ENCODE data around the gene RPUSD2.

The RPUSD2 gene

DNA sequence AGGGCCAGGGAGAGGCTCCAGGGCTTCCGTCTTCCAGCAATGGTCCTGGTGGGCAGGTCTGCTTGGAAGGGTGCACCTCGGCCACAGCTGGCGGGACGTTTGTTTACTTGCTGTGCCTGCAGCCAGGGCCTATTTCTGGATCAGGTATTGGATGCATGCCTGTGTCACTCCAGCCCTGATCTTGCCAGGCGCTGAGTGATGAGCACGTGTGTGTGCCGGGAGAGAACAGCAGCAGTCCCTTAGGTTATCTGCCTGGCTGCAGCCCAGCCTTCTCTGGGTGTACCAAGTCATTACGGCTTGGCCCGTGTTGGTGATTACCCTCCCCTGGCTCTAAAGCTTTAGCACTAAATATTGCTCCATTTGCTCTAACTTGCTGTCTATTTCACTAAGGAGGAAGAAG is 19.2 kb upstream of the RPUSD2 start:
- no peak for DNase-seq (ENCODE audit: extremely low spot score)
- ChIA-PET CTCF (interaction anchor here (0.6 to 1.5 kb wide), 6 partner anchors 9 to 39 kb away, joined by 3 to 6 read pairs (median 4); partner anchors contain the start of gene CCDC32), POLR2A (interaction anchor here (0.5 to 1.3 kb wide), 4 partner anchors 15 to 40 kb away, joined by 3 to 8 read pairs (median 6); partner anchors contain the start of genes CCDC32 and RPUSD2)
- TF ChIP-seq, protein P1, sequence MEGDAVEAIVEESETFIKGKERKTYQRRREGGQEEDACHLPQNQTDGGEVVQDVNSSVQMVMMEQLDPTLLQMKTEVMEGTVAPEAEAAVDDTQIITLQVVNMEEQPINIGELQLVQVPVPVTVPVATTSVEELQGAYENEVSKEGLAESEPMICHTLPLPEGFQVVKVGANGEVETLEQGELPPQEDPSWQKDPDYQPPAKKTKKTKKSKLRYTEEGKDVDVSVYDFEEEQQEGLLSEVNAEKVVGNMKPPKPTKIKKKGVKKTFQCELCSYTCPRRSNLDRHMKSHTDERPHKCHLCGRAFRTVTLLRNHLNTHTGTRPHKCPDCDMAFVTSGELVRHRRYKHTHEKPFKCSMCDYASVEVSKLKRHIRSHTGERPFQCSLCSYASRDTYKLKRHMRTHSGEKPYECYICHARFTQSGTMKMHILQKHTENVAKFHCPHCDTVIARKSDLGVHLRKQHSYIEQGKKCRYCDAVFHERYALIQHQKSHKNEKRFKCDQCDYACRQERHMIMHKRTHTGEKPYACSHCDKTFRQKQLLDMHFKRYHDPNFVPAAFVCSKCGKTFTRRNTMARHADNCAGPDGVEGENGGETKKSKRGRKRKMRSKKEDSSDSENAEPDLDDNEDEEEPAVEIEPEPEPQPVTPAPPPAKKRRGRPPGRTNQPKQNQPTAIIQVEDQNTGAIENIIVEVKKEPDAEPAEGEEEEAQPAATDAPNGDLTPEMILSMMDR (IDR thresholded peaks at IDR 0.05; ENCODE audit: control extremely low read depth, extremely low read depth, low read depth, missing control alignments) = no peak

DNA sequence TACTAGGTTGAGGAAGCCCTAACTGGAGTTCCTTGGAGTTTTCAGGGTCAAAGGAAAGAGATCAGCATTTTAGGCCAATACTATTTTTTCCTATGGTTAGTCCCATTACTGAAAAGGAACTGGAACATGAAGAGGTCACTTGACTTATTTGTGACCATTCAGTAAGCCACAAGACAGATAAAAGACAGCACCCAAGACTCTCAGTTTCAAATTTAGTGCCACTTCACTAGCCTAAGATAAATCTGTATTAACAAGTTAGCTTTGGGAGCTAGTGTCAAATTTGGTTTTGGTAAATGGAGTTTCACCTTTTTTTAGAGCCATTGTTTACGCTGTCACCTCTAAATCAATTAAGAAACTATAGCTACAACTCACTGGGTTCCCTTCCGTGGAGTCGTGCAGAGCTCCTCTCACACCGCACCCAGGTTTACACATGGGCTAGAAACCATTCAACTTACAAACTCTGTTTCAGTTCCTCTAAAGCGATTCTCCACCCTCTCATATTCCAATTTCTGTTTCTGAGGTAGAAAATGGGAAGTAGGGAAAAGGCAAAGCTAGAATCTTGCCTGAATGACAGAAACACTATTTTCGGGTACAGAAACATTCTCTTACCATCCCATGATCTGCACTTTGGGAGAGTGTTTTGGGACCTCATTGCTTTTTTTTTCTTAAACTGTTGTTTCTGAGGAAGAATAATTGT is 18.6 kb upstream of the RPUSD2 start:
- TF ChIP-seq, protein P1 (IDR thresholded peaks at IDR 0.05; ENCODE audit: control extremely low read depth, extremely low read depth, low read depth, missing control alignments) = no peak
- ChIA-PET CTCF (interaction anchor here (0.6 to 1.5 kb wide), 6 partner anchors 9 to 39 kb away, joined by 3 to 6 read pairs (median 4); partner anchors contain the start of gene CCDC32), POLR2A (interaction anchor here (0.5 to 1.3 kb wide), 4 partner anchors 14 to 39 kb away, joined by 3 to 8 read pairs (median 6); partner anchors contain the start of genes CCDC32 and RPUSD2)
- peak; percentile 69 for DNase-seq (ENCODE audit: extremely low spot score)

- POLR2A ChIA-PET = interaction anchor here (1.2 kb wide), 1 partner anchor 11 kb away, joined by 3 read pairs; the partner anchor contains the start of gene CCDC32
- TF ChIP-seq, protein P1 (IDR thresholded peaks at IDR 0.05; ENCODE audit: control extremely low read depth, extremely low read depth, low read depth, missing control alignments) = no peak
- no peak for DNase-seq (ENCODE audit: extremely low spot score)
- CTCF ChIA-PET = interaction anchor here (1.4 to 2.5 kb wide), 4 partner anchors 11 to 36 kb away, joined by 3 to 11 read pairs (median 6); partner anchors contain the start of gene CCDC32
Measured at GRCh38 chr15:40554161-40554525, 15.0 kb upstream of the RPUSD2 start.

DNA sequence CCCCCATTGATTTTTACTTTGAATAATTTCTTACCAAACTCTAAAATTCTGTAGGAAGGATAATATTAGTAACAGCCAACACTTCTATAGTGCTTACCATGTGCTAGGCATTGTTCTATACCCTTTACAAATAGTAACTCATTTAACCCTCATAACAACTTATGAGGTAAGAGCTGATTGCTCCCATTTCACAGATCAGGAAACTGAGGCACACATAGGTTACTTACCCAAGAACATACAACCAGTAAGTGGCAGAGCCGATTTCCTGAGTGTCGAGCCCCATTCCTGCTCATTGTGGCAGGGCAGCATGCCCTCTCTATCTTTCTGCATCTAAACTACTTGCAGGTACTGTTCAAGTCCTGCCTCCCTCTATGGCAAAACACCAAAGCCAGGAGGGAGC is 13.2 kb upstream of the RPUSD2 start:
- TF ChIP-seq, protein P1 (IDR thresholded peaks at IDR 0.05; ENCODE audit: control extremely low read depth, extremely low read depth, low read depth, missing control alignments) = no peak
- ChIA-PET POLR2A (no interaction called here), CTCF (interaction anchor here (1.2 kb wide), 1 partner anchor 9 kb away, joined by 5 read pairs; the partner anchor contains the start of gene CCDC32)
- DNase-seq (ENCODE audit: extremely low spot score) = no peak

DNA sequence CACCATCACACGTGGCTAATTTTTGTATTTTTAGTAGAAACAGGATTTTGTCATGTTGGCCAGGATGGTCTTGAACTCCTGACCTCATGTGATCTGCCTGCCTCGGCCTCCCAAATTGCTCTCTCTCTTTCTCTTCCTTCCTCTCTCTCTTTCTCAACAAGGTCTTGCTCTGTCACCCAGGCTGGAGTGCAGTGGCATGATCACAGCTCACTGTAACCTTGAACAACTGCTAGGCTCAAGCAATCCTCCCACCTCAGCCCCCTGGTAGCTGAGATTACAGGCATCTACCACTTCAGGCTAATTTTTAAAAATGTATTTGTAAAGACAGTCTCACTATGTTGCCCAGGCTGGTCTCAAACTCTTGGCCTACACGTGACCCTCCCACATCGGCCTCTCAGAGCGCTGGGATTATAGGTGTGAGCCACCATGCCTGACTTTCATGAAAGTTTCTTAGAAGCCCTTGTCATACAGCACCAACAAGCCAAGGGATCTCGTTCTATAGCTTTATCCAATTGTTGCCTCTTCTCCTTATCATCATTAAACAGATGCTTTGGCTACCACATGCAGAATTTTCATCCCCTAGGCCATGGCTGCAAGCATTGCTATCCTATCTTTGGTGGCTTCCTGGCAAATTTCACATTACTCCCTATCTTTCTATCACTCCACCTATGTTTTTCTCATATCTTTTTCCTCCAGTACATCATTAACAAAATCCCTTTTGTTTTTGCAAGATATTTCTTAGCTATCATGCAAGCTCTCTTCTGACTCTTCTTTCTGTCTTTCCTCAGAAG is 10.0 kb upstream of the RPUSD2 start:
- ChIA-PET POLR2A (interaction anchor here (0.6 kb wide), 1 partner anchor 153 kb away, joined by 3 read pairs; no protein-coding TSS in a partner anchor), CTCF (interaction anchor here (0.9 to 1.3 kb wide), 7 partner anchors 9 to 67 kb away, joined by 3 to 4 read pairs (median 3); partner anchors contain the start of genes KNL1 and RPUSD2)
- TF ChIP-seq, protein P1 (IDR thresholded peaks at IDR 0.05; ENCODE audit: control extremely low read depth, extremely low read depth, low read depth, missing control alignments) = no peak
- no peak for DNase-seq (ENCODE audit: extremely low spot score)

- ChIA-PET CTCF (interaction anchor here (1.3 kb wide), 1 partner anchor 12 kb away, joined by 3 read pairs; no protein-coding TSS in a partner anchor), POLR2A (interaction anchor here (0.6 kb wide), 1 partner anchor 9 kb away, joined by 4 read pairs; no protein-coding TSS in a partner anchor)
- TF ChIP-seq, protein P1 (IDR thresholded peaks at IDR 0.05; ENCODE audit: control extremely low read depth, extremely low read depth, low read depth, missing control alignments) = no peak
- no peak for DNase-seq (ENCODE audit: extremely low spot score)
Measured at GRCh38 chr15:40562691-40563090, 6.4 kb upstream of the RPUSD2 start.
